22Rv1 (cell line): ENCODE data around the gene MEI4.
"Not testable (repeated sequence)": the region's sequence is repeated elsewhere in the genome, so short reads cannot be mapped to it uniquely, and the experiment has no call there.

Source experiments
- CTCF ChIP-seq: fragments of 450-650 bp; IDR thresholded peaks from 2 replicates; pipeline ENCODE4 v1.5.1; 2017; ENCODE audit warnings: mild to moderate bottlenecking
- ZFX ChIP-seq: fragments of 450-650 bp; IDR thresholded peaks from 2 replicates; pipeline ENCODE4 v1.6.1; 2017; ENCODE audit warnings: antibody characterized with exemption, borderline replicate concordance

- TF ChIP-seq CTCF, ZFX: not testable (repeated sequence)
Observed at GRCh38 chr6:77736010-77736409, 83.2 kb downstream of the MEI4 start.
